Body of pancreas (tissue), 4 donors: ENCODE results near the gene TENM4.

ENCODE experiments used
- POLR2A ChIP-seq, 3 donors: fragments of 450-650 bp; IDR thresholded peaks; one replicate each; pipeline ENCODE4 v1.6.1; 2016; ENCODE audit warnings: antibody characterized with exemption in 3 of 3, mild to moderate bottlenecking in 2 of 3
- TF ChIP-seq, protein P1 (sequence below), 7 experiments: fragments of 450-650 bp in 4 of 7; fragments of 200-600 bp in 3 of 7; sonication (generic) in 3 of 7; IDR thresholded peaks; one replicate each; pipeline ENCODE4 v1.5.1; 2016 to 2019; ENCODE audit warnings: antibody characterized with exemption in 7 of 7

GRCh38 chr11:78832226-78832947, 608.4 kb downstream of the TENM4 start:
- TF ChIP-seq, protein P1, sequence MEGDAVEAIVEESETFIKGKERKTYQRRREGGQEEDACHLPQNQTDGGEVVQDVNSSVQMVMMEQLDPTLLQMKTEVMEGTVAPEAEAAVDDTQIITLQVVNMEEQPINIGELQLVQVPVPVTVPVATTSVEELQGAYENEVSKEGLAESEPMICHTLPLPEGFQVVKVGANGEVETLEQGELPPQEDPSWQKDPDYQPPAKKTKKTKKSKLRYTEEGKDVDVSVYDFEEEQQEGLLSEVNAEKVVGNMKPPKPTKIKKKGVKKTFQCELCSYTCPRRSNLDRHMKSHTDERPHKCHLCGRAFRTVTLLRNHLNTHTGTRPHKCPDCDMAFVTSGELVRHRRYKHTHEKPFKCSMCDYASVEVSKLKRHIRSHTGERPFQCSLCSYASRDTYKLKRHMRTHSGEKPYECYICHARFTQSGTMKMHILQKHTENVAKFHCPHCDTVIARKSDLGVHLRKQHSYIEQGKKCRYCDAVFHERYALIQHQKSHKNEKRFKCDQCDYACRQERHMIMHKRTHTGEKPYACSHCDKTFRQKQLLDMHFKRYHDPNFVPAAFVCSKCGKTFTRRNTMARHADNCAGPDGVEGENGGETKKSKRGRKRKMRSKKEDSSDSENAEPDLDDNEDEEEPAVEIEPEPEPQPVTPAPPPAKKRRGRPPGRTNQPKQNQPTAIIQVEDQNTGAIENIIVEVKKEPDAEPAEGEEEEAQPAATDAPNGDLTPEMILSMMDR (IDR thresholded peaks at IDR 0.05) = no peak
- TF ChIP-seq POLR2A (IDR thresholded peaks at IDR 0.05) = no peak
